B cell (primary cell): ENCODE results near the gene SLC4A2.
A peak's percentile ranks its signal among the peaks of the same experiment; 100 is the strongest.

Experiments used
- EZH2 ChIP-seq: IDR thresholded peaks from 2 replicates; pipeline ENCODE4 v1.6.1; 2012; ENCODE audit warnings: borderline replicate concordance, low read depth, mild to moderate bottlenecking, moderate library complexity, low read length; ENCODE audit not compliant: insufficient read depth, poor library complexity, severe bottlenecking
- TF ChIP-seq, protein P1 (sequence below): fragments of 200-600 bp; IDR thresholded peaks from one replicate; pipeline ENCODE4 v1.8.0; 2022; ENCODE audit warnings: antibody characterized with exemption, mild to moderate bottlenecking

- TF ChIP-seq, protein P1, sequence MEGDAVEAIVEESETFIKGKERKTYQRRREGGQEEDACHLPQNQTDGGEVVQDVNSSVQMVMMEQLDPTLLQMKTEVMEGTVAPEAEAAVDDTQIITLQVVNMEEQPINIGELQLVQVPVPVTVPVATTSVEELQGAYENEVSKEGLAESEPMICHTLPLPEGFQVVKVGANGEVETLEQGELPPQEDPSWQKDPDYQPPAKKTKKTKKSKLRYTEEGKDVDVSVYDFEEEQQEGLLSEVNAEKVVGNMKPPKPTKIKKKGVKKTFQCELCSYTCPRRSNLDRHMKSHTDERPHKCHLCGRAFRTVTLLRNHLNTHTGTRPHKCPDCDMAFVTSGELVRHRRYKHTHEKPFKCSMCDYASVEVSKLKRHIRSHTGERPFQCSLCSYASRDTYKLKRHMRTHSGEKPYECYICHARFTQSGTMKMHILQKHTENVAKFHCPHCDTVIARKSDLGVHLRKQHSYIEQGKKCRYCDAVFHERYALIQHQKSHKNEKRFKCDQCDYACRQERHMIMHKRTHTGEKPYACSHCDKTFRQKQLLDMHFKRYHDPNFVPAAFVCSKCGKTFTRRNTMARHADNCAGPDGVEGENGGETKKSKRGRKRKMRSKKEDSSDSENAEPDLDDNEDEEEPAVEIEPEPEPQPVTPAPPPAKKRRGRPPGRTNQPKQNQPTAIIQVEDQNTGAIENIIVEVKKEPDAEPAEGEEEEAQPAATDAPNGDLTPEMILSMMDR, result peak; percentile 37
- no peak for TF ChIP-seq EZH2
Measured at GRCh38 chr7:151076863-151077704, 17.7 kb downstream of the SLC4A2 start.
